Endodermal cell (in vitro differentiated cells): Measurements from ENCODE around the gene CWC27. TPM values are rescaled to one million over a fixed set of nuclear protein-coding genes. Genes with fewer than 3 reads are reported as not detected.

Experiments
- DNase-seq: peaks from one replicate; pipeline ENCODE4 v3.0.0-alpha.2; 2017
- H3K27ac ChIP-seq: 2 replicates; pipeline ENCODE4 v1.5.1; 2013; ENCODE audit warnings: mild to moderate bottlenecking, low read depth, low read length, moderate library complexity
- H3K27me3 ChIP-seq: 2 replicates; pipeline ENCODE4 v1.6.1; 2013; ENCODE audit warnings: mild to moderate bottlenecking, low read length, moderate library complexity; ENCODE audit not compliant: insufficient read depth, control insufficient read depth, poor library complexity, severe bottlenecking
- H3K36me3 ChIP-seq: 2 replicates; pipeline ENCODE4 v1.7.0; 2013; ENCODE audit warnings: mild to moderate bottlenecking, low read length, moderate library complexity; ENCODE audit not compliant: control insufficient read depth, insufficient read depth
- H3K4me1 ChIP-seq: one replicate; pipeline ENCODE4 v1.7.0; 2013; ENCODE audit warnings: low read length; ENCODE audit not compliant: control insufficient read depth, insufficient read depth
- H3K4me3 ChIP-seq: 2 replicates; pipeline ENCODE4 v1.5.1; 2013; ENCODE audit warnings: mild to moderate bottlenecking, low read length, moderate library complexity
- H3K9ac ChIP-seq: 2 replicates; pipeline ENCODE4 v1.6.1; 2013; ENCODE audit warnings: mild to moderate bottlenecking, low read length, moderate library complexity; ENCODE audit not compliant: poor library complexity, severe bottlenecking; ENCODE audit errors: extremely low read depth
- H3K9me3 ChIP-seq: 2 replicates; pipeline ENCODE4 v1.6.1; 2013; ENCODE audit warnings: mild to moderate bottlenecking, low read length, moderate library complexity; ENCODE audit not compliant: control insufficient read depth
- H3K27ac Mint-ChIP-seq: 2 replicates; pipeline ENCODE4 v1.8.0; 2020; ENCODE audit warnings: mixed read lengths
- H3K27me3 Mint-ChIP-seq: 2 replicates; pipeline ENCODE4 v1.8.0; 2021; ENCODE audit warnings: mild to moderate bottlenecking, mixed read lengths; ENCODE audit not compliant: insufficient read depth
- H3K36me3 Mint-ChIP-seq: 2 replicates; pipeline ENCODE4 v1.8.0; 2020; ENCODE audit warnings: low read depth, mixed read lengths
- H3K4me1 Mint-ChIP-seq: 2 replicates; pipeline ENCODE4 v1.8.0; 2020; ENCODE audit warnings: mixed read lengths
- H3K4me3 Mint-ChIP-seq: 2 replicates; pipeline ENCODE4 v1.8.0; 2020; ENCODE audit warnings: mild to moderate bottlenecking, moderate library complexity, mixed read lengths
- H3K9me3 Mint-ChIP-seq: 2 replicates; pipeline ENCODE4 v1.8.0; 2020; ENCODE audit warnings: mild to moderate bottlenecking, mixed read lengths
- WGBS, 2 experiments: methylation state at CpG; one replicate each; pipeline versions ENCODE4 v1.1.5 to v1.1.7; 2013; ENCODE audit warnings: missing lambda C conversion rate in 2 of 2, mixed read lengths in 1 of 2; ENCODE audit not compliant: insufficient coverage in 1 of 2, insufficient read length in 1 of 2; 5-methylcytosine and 5-hydroxymethylcytosine counted together
- total RNA-seq, 2 donors: library from RNA; stranded (reverse); fragmentation: NEBNext Ultra II Directional in 1 of 2; extraction: Animal tissue kit (Norgen Biotek cat#: 25700) in 1 of 2; gene quantifications; 2 replicates in 1 of 2; 3 replicates in 1 of 2; pipeline ENCODE4 v1.2.1, GENCODE V29; 2021
- TF ChIP-seq, protein P1 (sequence below): fragments of 200-600 bp; sonication (generic); conservative IDR thresholded peaks from 2 replicates; pipeline ENCODE4 v1.5.0; 2021; ENCODE audit warnings: antibody characterized with exemption, mild to moderate bottlenecking

CWC27 gene
- total RNA-seq, 2 donors from 2014 or later, result 69.1 to 74.8 TPM

DNA sequence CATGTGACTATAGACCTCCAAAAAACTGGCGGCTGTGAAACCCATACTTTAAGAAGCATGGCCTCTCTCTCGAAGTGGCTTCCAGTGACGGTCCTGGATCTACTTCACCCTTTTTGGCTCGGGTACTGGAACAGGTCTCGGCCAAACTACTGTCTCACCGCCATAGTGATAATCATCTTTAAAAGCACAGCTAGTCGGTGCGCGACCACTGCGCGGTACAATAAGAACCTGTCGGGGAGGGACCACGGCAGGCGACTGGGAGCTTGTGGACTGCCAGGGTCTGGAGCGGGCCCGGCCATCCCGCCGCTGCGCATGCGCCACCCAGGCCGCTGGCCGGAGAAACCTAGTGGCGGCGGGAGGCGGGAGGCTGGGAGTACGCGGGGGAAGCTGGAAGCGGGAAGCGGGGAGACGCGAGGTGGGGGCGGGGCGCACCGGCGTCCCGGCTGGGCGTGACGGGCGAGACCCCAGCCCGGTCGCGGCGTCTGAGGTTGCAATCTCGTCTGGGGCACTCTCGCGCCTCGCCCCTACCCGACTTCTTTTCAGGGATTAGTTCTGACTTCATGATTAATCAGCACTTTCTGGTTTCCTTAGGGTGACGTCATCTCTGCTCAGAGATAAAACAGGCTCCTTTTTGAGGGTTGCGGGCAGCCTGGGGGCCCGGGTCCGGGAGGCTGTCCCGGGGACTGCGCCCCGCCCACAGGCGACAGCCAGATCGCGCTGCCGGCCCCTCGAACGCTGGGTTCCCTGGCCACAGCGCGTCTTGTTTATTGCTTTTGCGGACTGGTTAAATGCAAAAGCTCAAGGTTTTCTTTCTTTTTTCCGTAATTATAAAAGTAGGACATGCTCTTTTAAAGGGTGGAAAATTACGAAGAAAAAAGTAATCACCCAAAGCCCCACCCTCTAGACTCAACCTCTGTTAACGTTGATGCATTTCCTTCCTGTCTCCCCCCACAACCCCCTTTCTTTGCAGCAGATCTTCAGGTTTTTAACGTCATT is 266.8 kb downstream of the CWC27 start:
- Mint-ChIP-seq H3K9me3 (no peaks in the 10 kb centered on the region), H3K36me3 (no peaks in the 10 kb centered on the region), H3K27me3 (peaks cover 3% of the 10 kb centered on the region), H3K27ac (peak overlapping the region; percentile 97), H3K4me3 (peak overlapping the region; percentile 52), H3K4me1 (peaks cover 18% of the 10 kb centered on the region)
- TF ChIP-seq, protein P1, sequence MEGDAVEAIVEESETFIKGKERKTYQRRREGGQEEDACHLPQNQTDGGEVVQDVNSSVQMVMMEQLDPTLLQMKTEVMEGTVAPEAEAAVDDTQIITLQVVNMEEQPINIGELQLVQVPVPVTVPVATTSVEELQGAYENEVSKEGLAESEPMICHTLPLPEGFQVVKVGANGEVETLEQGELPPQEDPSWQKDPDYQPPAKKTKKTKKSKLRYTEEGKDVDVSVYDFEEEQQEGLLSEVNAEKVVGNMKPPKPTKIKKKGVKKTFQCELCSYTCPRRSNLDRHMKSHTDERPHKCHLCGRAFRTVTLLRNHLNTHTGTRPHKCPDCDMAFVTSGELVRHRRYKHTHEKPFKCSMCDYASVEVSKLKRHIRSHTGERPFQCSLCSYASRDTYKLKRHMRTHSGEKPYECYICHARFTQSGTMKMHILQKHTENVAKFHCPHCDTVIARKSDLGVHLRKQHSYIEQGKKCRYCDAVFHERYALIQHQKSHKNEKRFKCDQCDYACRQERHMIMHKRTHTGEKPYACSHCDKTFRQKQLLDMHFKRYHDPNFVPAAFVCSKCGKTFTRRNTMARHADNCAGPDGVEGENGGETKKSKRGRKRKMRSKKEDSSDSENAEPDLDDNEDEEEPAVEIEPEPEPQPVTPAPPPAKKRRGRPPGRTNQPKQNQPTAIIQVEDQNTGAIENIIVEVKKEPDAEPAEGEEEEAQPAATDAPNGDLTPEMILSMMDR, result no peak
- Histone ChIP-seq H3K9ac (peak overlapping the region; percentile 82), H3K4me3 (peak overlapping the region; percentile 80), H3K9me3 (no peaks in the 10 kb centered on the region), H3K27me3 (no peaks in the 10 kb centered on the region), H3K4me1 (peaks cover 15% of the 10 kb centered on the region), H3K27ac (peak overlapping the region; percentile 91), H3K36me3 (no peaks in the 10 kb centered on the region)
- WGBS, 2 experiments, result 8 to 35% methylated on average over 11 to 67 of the region's 68 CpGs
- DNase-seq, result peak; percentile 97

DNA sequence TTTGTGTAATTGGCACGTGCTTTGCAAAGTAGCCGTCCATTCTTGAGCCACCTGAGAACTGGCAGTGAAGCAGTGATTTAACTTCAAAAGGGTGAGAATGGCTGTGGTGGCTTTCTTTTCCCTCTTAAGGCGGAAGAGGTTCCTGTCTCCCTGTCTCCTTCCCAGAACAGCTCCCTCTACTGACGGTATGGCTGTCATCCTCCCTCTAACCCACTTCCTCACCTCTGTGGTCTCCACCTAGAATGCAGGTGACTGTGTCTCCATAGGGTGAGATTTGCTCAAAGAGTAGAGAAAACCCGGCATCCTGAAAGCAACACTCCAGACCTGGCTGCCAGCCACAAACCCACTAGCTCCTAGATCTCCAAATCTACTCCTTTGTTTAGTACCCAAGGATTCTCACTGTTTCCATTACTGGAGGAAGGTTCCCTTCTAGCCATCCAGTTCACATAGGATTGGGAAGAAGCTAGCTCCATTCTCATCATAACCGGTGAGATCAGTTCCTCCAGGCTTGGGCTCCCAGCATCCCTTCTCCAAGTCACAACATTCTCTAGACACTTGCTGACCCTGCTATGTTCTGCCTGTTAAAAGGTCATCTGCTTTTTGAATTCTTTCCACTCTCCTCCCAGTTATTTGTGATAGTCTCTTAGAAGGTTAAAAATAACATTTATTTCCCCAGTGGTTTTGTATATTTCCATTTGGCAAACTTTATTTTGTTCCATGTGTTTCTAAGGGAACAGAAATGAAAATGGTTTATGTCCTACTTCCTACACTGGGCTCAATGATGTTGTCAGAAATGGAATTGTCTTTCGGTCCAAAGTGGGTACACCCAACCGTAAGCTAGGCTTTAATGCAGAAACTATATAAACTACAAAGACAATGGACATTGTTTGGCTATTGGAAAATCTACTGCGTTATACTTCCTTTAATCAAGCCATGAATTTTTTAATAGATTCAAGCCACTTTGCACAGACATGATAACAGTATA is 269.4 kb downstream of the CWC27 start:
- no peak overlapping the region for H3K27ac ChIP-seq
- no peaks in the 10 kb centered on the region for H3K27me3 ChIP-seq
- Mint-ChIP-seq H3K27ac (no peak overlapping the region), H3K4me1 (peaks cover 18% of the 10 kb centered on the region), H3K36me3 (no peaks in the 10 kb centered on the region), H3K27me3 (peaks cover 2% of the 10 kb centered on the region), H3K4me3 (no peak overlapping the region), H3K9me3 (no peaks in the 10 kb centered on the region)
- H3K9me3 ChIP-seq, result no peaks in the 10 kb centered on the region
- TF ChIP-seq, protein P1, result peak; percentile 90
- no peak overlapping the region for H3K4me3 ChIP-seq
- WGBS, 2 experiments, result 69 to 76% methylated on average over 8 to 9 of the region's 9 CpGs
- peak; percentile 90 for DNase-seq
- peaks cover 15% of the 10 kb centered on the region for H3K4me1 ChIP-seq
- H3K36me3 ChIP-seq, result no peaks in the 10 kb centered on the region
- no peak overlapping the region for H3K9ac ChIP-seq
